Smooth muscle cell of the umbilical artery (primary cell): ENCODE results near the gene TBL1XR1. TPM values are rescaled to one million over a fixed set of nuclear protein-coding genes. Genes with fewer than 3 reads are reported as not detected.

ENCODE experiments used
- total RNA-seq: library from RNA; depleted of rRNA; stranded (reverse); fragments of >200 nt; gene quantifications from 2 replicates; pipeline ENCODE4 v1.2.3, GENCODE V29; 2014

Gene TBL1XR1
- total RNA-seq: 130 and 139 TPM in 2 replicates

GRCh38 chr3:177197041-177197726, at the start of gene TBL1XR1:
TBL1XR1 (minus strand) TSS chr3:177197482; CDS start chr3:177064977, 132,505 bp downstream.

